NCI-H2081 treated with DMSO at 0.1 percent for 48 hours (cell line): ENCODE measurements around the gene HHIPL1.
"Not testable (repeated sequence)": the region's sequence is repeated elsewhere in the genome, so short reads cannot be mapped to it uniquely, and the experiment has no call there.

ENCODE experiments used
- DNase-seq: peaks from one replicate; lab custom pipeline; 2025; lab: John Stamatoyannopoulos, UW

HHIPL1 gene

GRCh38 chr14:99635116-99635515 is 9.8 kb upstream of the HHIPL1 start:
- no peak for DNase-seq

- no peak for DNase-seq
Observed at GRCh38 chr14:99636487-99636886, 8.4 kb upstream of the HHIPL1 start.

- DNase-seq = no peak
Observed at GRCh38 chr14:99637624-99638023, 7.3 kb upstream of the HHIPL1 start.

- DNase-seq = not testable (repeated sequence)
Observed at GRCh38 chr14:99642771-99643170, 2.2 kb upstream of the HHIPL1 start.

- DNase-seq = no peak
Observed at GRCh38 chr14:99643343-99643742, 1.6 kb upstream of the HHIPL1 start.

GRCh38 chr14:99644035-99644587 is 818 bp upstream of the HHIPL1 start:
- DNase-seq = no peak

- DNase-seq = no peak
Observed at GRCh38 chr14:99645545-99646505, 896 bp downstream of the HHIPL1 start.

GRCh38 chr14:99647411-99647810 is 2.5 kb downstream of the HHIPL1 start:
- no peak for DNase-seq

- DNase-seq = no peak
Observed at GRCh38 chr14:99648027-99648784, 3.3 kb downstream of the HHIPL1 start.

GRCh38 chr14:99649219-99649618 is 4.3 kb downstream of the HHIPL1 start:
- DNase-seq = no peak

GRCh38 chr14:99649643-99650042 is 4.7 kb downstream of the HHIPL1 start:
- no peak for DNase-seq

- no peak for DNase-seq
Observed at GRCh38 chr14:99650189-99650588, 5.3 kb downstream of the HHIPL1 start.

- DNase-seq = no peak
Observed at GRCh38 chr14:99651953-99652746, 7.2 kb downstream of the HHIPL1 start.

- DNase-seq = no peak
Observed at GRCh38 chr14:99654235-99654985, 9.5 kb downstream of the HHIPL1 start.

- DNase-seq = no peak
Observed at GRCh38 chr14:99655521-99655920, 10.6 kb downstream of the HHIPL1 start.

GRCh38 chr14:99656171-99656570 is 11.2 kb downstream of the HHIPL1 start:
- no peak for DNase-seq

GRCh38 chr14:99657645-99658155 is 12.8 kb downstream of the HHIPL1 start:
- no peak for DNase-seq

- no peak for DNase-seq
Observed at GRCh38 chr14:99658218-99658845, 13.4 kb downstream of the HHIPL1 start.

GRCh38 chr14:99659333-99659741 is 14.4 kb downstream of the HHIPL1 start:
- no peak for DNase-seq

- DNase-seq = no peak
Observed at GRCh38 chr14:99660006-99660566, 15.2 kb downstream of the HHIPL1 start.
